Choroid plexus epithelial cell (primary cell): ENCODE measurements around the gene TBC1D22A.

ENCODE experiments used
- DNase-seq: peaks from one replicate; pipeline ENCODE4 v3.0.0-alpha.2; 2010; ENCODE audit warnings: low read depth
- H3K4me3 ChIP-seq: 2 replicates; pipeline ENCODE4 v1.5.1; 2011; ENCODE audit warnings: low read depth, mild to moderate bottlenecking, control low read depth, low read length, moderate library complexity
- CTCF ChIP-seq: conservative IDR thresholded peaks from 2 replicates; pipeline ENCODE4 v1.5.1; 2011; ENCODE audit warnings: low read depth, mild to moderate bottlenecking, control low read depth, inconsistent platforms, low read length, moderate library complexity

The TBC1D22A gene

GRCh38 chr22:47177334-47177815 lies 414.9 kb downstream of the TBC1D22A start:
- H3K4me3 ChIP-seq = no peak overlapping the region
- TF ChIP-seq CTCF = no peak
- no peak for DNase-seq

DNA sequence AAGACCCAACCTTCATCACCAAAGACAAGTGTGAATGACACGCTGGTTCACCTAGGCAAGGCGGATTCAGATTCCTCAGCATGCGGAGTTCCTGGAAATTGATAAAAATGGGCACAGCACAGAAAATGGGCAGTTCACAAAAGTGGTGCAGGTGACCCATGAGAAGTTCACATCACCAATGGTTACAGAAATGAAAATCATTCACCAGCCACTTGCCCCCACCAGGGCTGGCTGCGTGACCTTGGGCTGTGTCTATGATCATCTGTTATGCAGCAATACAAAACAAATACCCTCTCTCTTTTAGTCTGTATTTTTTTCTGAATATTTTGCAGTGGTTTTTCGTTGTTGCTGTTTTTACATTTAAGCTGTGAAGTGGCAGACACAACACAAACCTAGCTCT lies 415.9 kb downstream of the TBC1D22A start:
- no peak overlapping the region for H3K4me3 ChIP-seq
- TF ChIP-seq CTCF = no peak

DNA sequence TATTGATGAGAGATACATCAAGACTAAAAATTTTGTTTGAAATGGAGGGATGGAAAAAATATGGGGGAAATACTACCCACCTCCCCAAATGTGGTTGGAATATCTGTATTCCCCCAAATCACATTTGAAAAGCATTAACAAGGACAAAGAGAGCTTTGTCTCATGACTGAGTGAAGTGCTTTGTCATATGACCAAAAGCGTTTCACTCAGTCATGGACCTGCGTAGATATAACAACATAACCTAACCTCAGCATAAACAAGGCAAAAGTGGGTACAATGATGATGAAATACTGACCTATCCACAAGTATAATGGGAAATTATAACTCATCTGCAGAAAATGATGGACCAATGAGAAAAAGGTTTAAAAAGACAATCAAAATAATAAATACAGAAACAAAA lies 418.3 kb downstream of the TBC1D22A start:
- no peak for DNase-seq
- no peak overlapping the region for H3K4me3 ChIP-seq
- no peak for TF ChIP-seq CTCF

More for the DNA sequence above, 415.9 kb downstream of the TBC1D22A start:
- DNase-seq = no peak

DNA sequence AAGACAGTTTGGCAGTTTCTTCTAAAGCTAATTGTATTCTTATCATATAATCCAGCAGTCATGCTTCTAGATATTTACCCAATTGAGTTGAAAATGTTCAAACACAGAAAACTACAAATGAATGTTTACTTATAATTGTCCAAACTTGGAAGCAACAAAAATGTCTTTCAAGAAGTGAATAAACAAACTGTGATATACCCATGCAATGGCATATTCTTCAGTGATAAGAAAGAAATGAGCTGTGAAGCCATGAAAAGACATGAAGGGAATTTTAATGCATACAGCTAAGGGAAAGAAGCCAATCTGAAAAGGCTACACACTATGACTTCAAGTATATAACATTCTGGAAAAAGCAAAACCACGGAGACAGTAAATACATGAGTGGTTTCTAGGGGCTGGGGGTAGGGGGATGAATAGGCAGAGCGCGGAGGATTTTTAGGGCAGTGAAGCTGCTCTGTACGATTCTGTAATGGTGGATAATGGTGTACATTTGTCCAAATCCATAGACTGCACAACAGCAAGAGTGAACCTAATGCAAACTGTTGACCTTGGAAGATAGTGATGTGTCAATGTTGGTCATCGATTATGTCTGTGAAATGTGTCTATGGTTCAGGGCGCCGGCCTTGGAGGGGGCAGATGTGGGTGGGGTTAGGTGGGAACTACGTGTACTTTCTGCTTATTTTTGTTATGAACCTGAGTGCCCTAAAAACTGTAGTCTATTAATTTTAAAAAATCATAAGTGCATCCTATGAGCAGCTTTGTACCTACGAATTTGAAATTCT lies 424.9 kb downstream of the TBC1D22A start:
- no peak for DNase-seq
- TF ChIP-seq CTCF = no peak
- no peak overlapping the region for H3K4me3 ChIP-seq

GRCh38 chr22:47188261-47189055 lies 426.0 kb downstream of the TBC1D22A start:
- no peak for TF ChIP-seq CTCF
- DNase-seq = no peak
- no peak overlapping the region for H3K4me3 ChIP-seq

- H3K4me3 ChIP-seq = no peak overlapping the region
- no peak for DNase-seq
- TF ChIP-seq CTCF = no peak
Observed at GRCh38 chr22:47189056-47189916, 426.8 kb downstream of the TBC1D22A start.
